T1000 (cell line): ENCODE results near the gene LRRC58.
"Not testable (repeated sequence)": the region's sequence is repeated elsewhere in the genome, so short reads cannot be mapped to it uniquely, and the experiment has no call there.

Source experiments
- DNase-seq: peaks from one replicate; lab custom pipeline; 2025; ENCODE audit warnings: mixed read lengths; lab: John Stamatoyannopoulos, UW

The LRRC58 gene

DNA sequence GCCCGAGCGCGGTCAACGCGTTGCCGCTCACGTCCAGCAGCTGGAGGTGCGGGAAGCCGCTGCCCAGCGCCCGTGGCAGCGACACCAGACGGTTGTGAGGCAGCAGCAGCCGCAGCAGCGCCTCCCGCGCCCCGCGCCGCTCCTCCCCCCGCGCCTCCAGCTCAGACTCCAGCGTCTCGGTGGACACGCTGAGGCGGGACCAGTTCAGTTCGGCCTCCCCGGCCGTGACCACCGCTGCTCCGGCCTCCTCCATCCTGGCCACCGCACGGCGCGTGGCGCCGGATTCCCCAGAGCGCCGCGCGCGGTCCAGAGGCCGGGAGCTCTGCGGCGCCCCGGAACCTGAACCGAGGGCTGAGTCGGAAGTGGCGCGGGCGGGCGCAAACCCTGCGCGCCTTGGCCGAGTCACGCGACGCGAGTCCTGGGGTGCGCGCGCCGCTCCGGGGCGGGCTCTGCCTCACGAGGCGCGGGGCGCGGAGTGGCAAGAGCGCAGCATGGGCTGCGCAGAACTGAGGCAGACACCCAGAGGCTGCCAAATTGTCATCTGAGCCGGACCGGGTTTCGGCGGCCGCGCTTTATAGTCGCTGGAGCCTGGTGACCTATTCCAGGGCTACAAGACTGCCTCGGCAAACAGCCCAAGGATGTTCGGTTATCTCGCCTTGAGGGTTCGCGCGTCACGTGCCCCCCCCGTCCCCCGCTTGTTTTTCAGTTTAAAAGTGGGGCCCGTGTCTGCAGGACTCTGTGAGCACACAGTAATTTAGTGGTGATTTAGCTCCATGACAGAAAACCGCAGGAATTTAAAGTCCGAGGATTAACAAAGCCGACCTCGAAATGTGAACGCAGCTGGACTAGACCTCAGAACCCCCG lies at the start of gene LRRC58:
TSS of gene LRRC58 (minus strand) at position 364 of the 864 bp plus-strand sequence. CDS start at position 253, 111 bp downstream.
- DNase-seq = peak; percentile 84

DNA sequence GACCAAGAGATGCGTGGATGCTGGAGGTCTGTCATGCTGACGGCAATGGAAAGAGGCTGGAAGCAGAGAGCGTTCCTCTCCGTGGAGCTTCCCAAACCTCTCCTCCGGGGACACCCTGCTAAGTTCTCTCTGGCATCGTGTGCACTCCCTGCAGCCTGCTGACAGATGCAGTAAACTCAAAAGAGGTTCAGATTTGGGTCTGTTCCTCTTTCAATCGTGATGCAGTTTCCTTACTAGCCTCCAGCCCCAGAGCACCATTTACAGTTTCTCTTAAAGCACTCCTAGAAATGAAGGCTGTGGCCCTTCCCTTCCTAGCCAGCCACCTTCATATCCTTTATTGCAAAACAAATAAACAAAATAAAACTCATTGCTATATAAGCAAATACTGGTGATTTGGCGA lies 47.3 kb upstream of the LRRC58 start:
- DNase-seq = no peak

DNA sequence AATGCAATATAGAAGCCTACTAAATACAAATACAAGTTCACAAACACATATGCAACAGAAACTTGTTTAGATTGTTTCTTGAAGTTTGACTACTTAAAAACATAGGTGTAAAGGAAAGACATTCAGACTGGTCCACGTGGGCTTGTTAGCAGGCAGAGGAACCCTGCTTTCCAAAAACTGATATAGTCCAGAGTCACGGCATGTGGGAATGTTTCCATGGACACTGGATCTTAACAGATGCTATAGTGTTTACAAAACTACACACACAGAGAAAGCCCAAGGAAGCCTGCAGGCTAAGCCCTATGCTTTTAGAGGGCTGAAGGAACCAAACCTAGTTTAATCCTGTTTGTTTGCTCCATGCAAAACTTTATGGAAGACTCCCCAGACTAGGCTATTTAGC lies 45.2 kb upstream of the LRRC58 start:
- no peak for DNase-seq

DNA sequence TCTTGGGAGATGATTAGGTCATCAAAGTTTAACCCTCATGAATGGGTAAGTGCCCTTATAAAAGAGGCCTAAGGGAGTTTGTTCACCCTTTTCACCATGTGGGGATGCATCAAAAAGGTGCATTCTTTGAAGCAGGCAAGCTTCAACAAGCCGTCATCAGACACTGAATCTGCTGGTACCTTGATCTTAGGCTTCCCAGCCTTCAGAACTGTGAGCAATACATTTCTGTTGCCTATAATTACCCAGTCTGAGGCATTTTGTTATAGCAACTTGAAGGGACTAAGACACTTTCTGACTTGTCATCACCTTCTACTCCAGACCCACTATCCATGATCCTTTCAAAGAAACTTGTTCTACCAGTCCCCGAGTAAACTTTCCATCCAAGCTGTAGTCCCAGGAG lies 44.6 kb upstream of the LRRC58 start:
- DNase-seq = no peak

DNA sequence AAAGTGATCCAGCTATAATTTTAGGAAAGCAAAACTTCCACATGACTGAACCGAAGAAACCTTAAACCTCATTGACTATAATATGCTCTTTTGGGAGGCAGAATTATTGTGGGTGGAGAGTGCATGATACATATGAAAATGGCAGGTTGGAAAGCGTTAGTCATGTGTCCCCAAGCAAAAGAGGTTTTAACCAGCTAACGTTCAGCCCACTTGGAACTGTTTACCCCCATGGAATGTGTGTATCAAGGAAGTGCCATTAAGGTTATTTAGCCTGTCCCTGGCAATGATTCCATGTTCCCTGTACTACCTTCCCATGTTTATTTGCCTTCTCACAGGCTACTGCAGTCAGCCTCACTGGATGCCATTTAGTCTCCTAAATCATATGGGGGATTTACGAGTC lies 44.1 kb upstream of the LRRC58 start:
- no peak for DNase-seq

DNA sequence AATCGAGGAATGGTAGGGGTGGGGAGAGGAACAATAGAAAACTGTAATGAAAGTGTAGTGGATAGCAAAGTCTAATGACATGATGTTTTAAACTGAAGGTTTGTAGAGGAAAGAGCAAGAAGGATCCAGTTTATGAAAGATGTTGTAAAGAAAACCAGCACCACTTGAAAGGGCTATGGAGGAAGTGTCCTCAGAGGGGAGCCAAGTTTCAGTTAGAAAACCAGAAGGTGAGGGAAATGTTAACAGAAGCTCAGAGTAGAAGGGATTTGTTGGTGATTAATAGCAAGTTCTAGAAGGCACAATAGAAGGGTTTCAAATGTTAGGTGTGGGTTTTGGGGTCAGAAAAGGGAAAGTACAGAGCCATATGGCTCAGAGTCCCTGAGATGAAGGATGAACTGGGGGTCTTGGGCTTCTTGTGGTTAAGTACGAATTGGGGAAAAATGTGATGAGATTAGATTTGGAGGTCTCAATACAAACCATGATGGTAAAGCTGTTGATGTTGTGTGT lies 33.8 kb upstream of the LRRC58 start:
- DNase-seq = no peak

- DNase-seq = no peak
Observed at GRCh38 chr3:120381503-120381902, 32.3 kb upstream of the LRRC58 start.

- DNase-seq = not testable (repeated sequence)
Observed at GRCh38 chr3:120377948-120378347, 28.8 kb upstream of the LRRC58 start.

DNA sequence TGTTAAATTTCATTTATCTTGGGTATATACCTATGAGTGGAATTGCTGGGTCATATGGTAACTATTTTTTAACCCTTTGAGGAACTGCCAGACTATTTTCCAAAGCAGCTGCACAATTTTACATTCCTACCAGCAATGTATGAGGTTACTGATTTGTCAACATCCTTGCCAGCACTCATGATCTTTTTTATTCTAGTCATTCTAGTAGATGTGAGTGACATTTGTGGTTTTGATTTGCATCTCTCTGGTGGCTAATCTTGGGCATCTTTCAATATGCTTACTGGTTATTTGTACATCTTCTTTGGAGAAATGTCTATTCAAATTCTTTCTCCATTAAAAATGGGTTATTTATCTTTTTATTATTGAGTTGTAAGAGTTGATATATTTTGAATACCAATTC lies 21.3 kb upstream of the LRRC58 start:
- no peak for DNase-seq

GRCh38 chr3:120369037-120369467 lies 19.9 kb upstream of the LRRC58 start:
- no peak for DNase-seq

- no peak for DNase-seq
Observed at GRCh38 chr3:120368172-120368571, 19.0 kb upstream of the LRRC58 start.

DNA sequence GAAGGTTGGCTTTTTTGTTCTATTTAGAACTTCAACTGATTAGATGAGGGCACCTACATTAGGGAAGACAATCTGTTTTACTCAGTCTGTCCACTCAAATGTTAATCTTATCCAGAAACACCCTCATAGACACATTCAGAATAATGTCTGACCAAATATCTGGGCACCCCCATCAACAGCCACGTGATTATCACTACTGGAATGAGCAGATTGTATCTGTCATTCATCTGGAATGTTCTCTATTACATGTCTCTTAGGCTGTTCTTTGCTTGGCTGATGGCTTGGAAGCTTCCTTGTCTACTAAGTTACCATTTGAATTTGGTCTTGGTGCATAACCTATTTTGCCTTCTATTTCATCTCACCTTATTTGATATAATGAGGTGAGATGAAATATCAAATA lies 15.7 kb upstream of the LRRC58 start:
- no peak for DNase-seq

- no peak for DNase-seq
Observed at GRCh38 chr3:120364101-120364500, 14.9 kb upstream of the LRRC58 start.

DNA sequence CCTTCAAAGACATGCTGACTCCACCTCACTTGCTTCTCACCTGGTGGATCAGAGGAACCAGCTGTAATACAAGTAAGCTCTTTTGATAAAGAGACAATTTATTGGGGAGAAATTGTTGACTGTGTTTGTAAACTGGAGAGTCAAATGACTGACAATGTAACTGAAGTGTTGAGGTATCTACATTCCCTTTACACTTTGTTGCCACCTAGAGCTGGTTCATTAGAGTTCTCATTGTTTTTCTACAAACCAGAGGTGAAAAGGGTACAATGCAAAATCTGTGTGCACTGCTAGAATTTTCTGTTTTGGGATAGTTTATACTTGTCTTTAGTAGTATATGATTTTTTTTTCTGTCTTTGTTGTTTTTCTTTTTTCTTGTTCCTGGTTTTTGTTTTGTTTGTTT lies 8.7 kb upstream of the LRRC58 start:
- DNase-seq = no peak

- DNase-seq = no peak
Observed at GRCh38 chr3:120355486-120355885, 6.3 kb upstream of the LRRC58 start.

GRCh38 chr3:120353463-120353862 lies 4.3 kb upstream of the LRRC58 start:
- DNase-seq = no peak

GRCh38 chr3:120352017-120352416 lies 2.9 kb upstream of the LRRC58 start:
- no peak for DNase-seq

GRCh38 chr3:120350401-120350941 lies 1.3 kb upstream of the LRRC58 start:
- no peak for DNase-seq

DNA sequence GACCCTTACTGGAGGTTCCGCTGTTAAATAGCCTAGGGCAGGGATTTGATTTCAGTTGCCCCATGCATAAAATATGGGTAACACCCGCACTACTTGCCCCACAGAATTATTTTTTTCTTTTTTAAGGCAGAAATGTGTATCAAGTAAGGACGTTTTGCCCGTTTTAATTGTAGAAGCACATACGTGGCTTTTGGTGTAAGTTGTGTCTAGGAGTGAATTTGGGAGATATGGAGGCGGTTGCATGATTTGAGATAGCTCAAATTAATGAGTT lies 636 bp upstream of the LRRC58 start:
- no peak for DNase-seq

- peak; percentile 45 for DNase-seq
Observed at GRCh38 chr3:120348065-120348990, 826 bp downstream of the LRRC58 start.

DNA sequence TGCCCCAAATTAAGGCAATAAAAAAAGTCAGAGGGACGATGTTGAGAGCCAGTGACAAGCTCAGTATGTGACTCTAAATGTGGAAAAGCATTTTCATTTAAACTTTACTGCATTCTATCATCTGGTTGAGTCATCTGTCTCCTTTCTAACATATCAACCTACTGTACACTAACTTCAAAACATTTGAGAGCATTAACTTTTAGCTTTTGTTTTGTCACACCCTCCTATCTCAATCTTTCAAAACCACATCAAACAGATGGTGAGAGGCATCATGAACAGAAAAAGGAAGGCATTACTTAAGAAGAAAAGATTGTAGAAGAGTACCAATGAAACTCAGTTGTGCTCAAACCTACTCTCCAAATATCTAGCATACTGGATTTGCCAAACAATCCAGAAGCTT lies 4.8 kb downstream of the LRRC58 start:
- DNase-seq = no peak

GRCh38 chr3:120341658-120342346 lies 7.4 kb downstream of the LRRC58 start:
- DNase-seq = no peak
